Kidney epithelial cell (primary cell): ENCODE results near the gene NDUFS3. TPM values are rescaled to one million over a fixed set of nuclear protein-coding genes. Genes with fewer than 3 reads are reported as not detected.

Experiments
- DNase-seq: peaks from one replicate; pipeline ENCODE4 v3.0.0-alpha.2; 2010; ENCODE audit warnings: low read depth
- H3K27me3 ChIP-seq: 2 replicates; pipeline ENCODE4 v1.6.0; 2011; ENCODE audit warnings: low read length; ENCODE audit not compliant: control insufficient read depth, insufficient read depth
- H3K36me3 ChIP-seq: 2 replicates; pipeline ENCODE4 v1.5.1; 2011; ENCODE audit warnings: low read length; ENCODE audit not compliant: control insufficient read depth, insufficient read depth
- H3K4me3 ChIP-seq: 2 replicates; pipeline ENCODE4 v1.5.1; 2011; ENCODE audit warnings: low read depth, mild to moderate bottlenecking, control low read depth, low read length
- total RNA-seq: library from RNA; depleted of rRNA; stranded (reverse); fragments of >200 nt; gene quantifications from 2 replicates; pipeline ENCODE4 v1.2.3, GENCODE V29; 2015
- TF ChIP-seq, protein P1 (sequence below): IDR thresholded peaks from 2 replicates; pipeline ENCODE4 v1.5.1; 2011; ENCODE audit warnings: mild to moderate bottlenecking, moderate library complexity, low read length, control low read depth, inconsistent platforms; ENCODE audit not compliant: insufficient read depth, poor library complexity, severe bottlenecking

Gene NDUFS3
- total RNA-seq, 1 donor from 2014 or later: 84.5 TPM

DNA sequence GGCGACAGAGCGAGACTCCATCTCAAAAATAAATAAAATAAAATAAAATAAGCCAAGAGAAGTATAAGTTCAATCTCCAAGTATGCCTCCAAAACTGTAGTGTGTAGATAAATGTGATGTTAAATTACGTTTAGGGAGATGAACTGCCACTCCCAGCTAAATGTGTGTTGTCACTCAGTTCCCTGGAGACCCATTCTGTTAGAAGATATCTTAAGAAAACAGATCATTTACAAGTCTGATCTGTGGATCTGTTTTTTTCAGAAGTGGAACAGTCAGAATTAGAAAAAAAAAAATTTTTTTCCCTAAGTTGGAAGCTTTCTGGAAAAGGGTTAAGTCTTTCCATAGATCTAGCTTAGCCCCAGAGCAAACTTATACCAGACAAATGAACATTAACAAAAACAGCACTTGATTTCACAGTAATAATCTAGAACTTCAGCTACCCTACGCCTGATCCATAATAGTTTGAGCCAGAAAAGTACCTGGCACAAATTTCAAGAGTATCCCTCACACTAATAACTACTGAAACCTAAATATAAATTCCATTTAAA, 44.1 kb upstream of the NDUFS3 start:
- no peaks in the 10 kb centered on the region for H3K27me3 ChIP-seq
- DNase-seq: no peak
- TF ChIP-seq, protein P1, sequence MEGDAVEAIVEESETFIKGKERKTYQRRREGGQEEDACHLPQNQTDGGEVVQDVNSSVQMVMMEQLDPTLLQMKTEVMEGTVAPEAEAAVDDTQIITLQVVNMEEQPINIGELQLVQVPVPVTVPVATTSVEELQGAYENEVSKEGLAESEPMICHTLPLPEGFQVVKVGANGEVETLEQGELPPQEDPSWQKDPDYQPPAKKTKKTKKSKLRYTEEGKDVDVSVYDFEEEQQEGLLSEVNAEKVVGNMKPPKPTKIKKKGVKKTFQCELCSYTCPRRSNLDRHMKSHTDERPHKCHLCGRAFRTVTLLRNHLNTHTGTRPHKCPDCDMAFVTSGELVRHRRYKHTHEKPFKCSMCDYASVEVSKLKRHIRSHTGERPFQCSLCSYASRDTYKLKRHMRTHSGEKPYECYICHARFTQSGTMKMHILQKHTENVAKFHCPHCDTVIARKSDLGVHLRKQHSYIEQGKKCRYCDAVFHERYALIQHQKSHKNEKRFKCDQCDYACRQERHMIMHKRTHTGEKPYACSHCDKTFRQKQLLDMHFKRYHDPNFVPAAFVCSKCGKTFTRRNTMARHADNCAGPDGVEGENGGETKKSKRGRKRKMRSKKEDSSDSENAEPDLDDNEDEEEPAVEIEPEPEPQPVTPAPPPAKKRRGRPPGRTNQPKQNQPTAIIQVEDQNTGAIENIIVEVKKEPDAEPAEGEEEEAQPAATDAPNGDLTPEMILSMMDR: no peak
- no peak overlapping the region for H3K4me3 ChIP-seq
- no peaks in the 10 kb centered on the region for H3K36me3 ChIP-seq

DNA sequence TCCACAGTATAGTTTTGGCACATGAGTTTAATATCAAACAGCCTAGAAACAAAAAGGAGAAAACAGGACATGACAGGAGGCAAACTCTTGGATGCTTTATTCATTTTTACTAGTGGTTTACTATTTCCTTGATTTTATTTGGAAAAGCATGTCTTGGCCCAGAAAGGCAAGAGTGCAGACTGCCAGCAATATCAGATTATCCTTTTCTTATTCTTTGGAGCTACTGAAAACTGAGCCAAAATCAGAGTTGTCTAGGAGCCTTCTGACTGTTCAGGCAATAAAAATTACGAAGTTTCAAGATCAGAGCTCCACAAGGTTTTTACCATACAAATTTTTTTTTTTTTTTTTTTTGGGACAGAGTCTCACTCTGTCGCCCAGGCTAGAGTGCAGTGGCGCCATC, 42.0 kb upstream of the NDUFS3 start:
- Histone ChIP-seq H3K36me3 (no peaks in the 10 kb centered on the region), H3K4me3 (no peak overlapping the region), H3K27me3 (no peaks in the 10 kb centered on the region)
- TF ChIP-seq, protein P1: no peak
- no peak for DNase-seq

DNA sequence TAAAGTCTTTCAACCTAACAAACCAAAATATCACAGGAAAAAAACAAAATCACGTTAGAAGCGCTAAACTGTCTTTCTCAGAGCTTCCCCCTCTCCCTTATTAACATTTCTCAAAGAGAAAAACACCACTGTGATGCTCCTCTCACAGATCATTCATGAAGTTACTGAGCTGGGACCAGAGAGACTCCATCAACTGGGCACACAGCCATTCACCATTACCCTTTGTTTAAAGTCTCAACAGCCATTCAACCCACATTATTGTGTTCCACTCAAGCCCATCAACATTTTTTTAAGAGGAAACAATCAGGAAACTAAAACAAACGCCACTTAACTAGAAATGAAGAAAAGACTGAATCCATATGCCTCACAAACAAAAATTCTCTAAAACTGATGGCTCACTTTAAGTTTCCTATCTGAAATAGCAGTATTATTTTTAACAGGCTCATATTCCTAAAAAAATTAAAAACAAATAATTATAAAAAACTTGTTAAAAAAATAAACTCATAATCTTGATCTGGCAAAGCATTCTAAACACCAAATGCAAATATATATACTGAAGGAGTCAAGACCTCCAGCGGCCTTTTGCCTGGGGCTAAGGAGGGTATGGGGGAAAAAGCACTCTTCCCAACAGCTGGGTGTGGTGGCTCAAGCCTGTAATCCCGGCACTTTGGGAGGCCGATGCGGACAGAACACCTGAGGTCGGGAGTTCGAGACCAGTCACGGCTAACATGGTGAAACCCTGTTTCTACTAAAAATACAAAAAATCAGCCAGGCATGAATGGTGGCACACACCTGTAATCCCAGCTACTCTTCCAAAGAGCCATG, 39.9 kb upstream of the NDUFS3 start:
- no peaks in the 10 kb centered on the region for H3K36me3 ChIP-seq
- H3K4me3 ChIP-seq: no peak overlapping the region
- no peaks in the 10 kb centered on the region for H3K27me3 ChIP-seq
- DNase-seq: peak; percentile 38
- TF ChIP-seq, protein P1: no peak

DNA sequence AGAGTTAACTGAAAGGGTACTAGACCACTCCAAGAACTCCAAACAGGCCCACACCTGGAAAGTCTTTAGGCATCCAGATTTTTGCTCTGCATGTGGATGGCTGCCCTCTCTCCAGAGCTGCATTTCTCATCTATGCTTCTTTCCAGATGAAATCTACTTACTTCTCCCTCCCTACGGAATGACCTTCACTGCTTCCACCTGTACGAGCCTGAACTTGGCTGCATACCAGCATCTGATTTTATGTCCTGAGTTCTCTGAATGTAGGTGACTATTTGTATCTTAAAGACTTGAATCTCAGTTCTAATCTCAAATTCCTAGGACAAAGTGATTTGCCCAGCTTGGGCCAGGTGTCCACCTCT, 39.2 kb upstream of the NDUFS3 start:
- Histone ChIP-seq H3K27me3 (no peaks in the 10 kb centered on the region), H3K4me3 (no peak overlapping the region)

DNA sequence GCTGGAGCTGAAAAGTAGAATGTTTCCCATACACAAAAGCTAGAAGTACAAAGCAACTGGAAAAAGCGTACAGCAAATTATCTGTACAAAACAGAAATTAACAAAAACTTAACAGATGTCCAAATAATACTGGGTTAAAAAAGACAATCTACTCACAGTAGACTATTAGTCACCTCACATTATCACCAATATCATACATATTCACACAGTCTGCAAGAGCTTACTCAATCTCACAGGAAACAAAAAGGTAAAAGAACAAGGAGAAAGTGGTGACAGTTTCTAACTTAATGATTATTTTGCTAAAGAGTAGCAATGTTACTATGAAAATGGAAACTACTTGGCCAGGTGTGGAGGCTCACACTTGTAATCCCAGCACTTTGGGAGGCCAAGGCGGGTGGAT, 37.8 kb upstream of the NDUFS3 start:
- DNase-seq: no peak
- H3K4me3 ChIP-seq: no peak overlapping the region

More for the DNA sequence above, 39.2 kb upstream of the NDUFS3 start:
- H3K36me3 ChIP-seq: no peaks in the 10 kb centered on the region
- TF ChIP-seq, protein P1: no peak
- no peak for DNase-seq

More for the DNA sequence above, 37.8 kb upstream of the NDUFS3 start:
- TF ChIP-seq, protein P1: no peak
- Histone ChIP-seq H3K27me3 (no peaks in the 10 kb centered on the region), H3K36me3 (no peaks in the 10 kb centered on the region)
